Measurements from ENCODE around the gene C7orf33.

GRCh38 chr7:148572067-148572522 lies 18.5 kb upstream of the C7orf33 start:
- TF ChIP-seq CTCF (IDR thresholded peaks at IDR 0.05) (no peak), POLR2A (IDR thresholded peaks at IDR 0.05) (no peak)
